GM18508 (cell line): ENCODE data around the gene MS4A8.
"Not testable (repeated sequence)": the region's sequence is repeated elsewhere in the genome, so short reads cannot be mapped to it uniquely, and the experiment has no call there.

Experiments used
- ATAC-seq: cut with Tn5 transposase; IDR thresholded peaks from one replicate; pipeline ENCODE4 v1.9.1; 2021; ENCODE audit warnings: moderate number of reproducible peaks; ENCODE audit not compliant: insufficient read depth, unreplicated experiment

MS4A8 gene, protein sequence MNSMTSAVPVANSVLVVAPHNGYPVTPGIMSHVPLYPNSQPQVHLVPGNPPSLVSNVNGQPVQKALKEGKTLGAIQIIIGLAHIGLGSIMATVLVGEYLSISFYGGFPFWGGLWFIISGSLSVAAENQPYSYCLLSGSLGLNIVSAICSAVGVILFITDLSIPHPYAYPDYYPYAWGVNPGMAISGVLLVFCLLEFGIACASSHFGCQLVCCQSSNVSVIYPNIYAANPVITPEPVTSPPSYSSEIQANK

DNA sequence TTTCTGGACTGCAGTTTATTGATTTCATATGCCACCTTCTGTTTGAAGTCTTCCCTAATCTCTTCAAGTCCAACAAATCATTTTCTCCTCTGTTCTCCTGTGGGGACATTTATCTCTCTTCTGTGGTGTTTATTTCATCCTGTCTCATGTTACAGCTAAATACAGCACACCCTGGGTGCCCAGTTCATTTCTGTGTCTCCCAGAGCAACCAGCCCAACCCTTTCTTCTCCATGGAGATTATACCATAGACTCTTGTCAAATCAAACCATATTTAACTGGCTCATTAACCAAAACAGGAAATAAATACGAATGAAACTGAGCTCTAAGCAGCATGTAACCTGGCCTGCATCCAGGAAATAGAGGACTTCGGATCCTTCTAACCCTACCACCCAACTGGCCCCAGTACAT, at the start of gene MS4A8:
MS4A8 (plus strand) TSS at position 329 of the 408 bp plus-strand sequence. CDS start 1,249 bp downstream, outside the sequence.
- ATAC-seq: no peak

DNA sequence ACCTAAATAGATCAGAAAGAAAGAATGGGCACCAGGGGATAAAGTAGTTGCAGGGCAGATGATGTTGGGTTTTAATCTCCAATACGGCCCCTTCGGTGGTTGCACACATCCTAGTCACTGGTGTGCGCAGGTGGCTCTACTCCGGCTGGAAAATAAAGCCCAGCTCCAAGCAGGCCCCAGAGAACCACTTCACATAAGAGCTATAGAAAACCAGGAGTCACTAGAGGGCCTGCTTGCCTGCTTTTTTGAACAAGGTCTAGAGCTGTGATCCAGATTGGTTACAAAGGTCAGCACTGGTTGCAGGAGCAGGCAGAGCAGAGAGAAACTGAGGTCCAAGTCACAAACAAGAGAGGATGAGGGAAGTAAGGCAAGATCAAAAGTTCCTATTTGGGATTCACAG, 41.5 kb upstream of the MS4A8 start:
- ATAC-seq: no peak

DNA sequence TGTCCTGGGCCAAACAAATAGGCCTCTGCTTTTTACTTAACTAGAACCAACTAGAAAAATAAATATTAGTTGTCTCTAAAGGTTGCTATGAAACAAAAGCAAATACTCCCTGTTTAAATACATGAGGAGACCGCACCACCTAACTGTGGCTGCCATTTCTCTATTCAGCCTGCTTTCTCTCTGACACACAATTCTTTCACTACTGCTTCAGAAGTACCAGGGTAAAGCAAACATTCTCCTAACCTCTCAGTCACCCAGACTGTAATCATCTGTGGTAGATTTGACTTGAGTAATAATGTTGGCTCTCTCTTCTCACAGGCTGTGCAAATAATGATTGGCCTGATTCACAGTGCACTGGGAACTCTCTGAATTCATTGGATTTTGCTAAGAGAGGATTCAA, 41.0 kb upstream of the MS4A8 start:
- no peak for ATAC-seq

DNA sequence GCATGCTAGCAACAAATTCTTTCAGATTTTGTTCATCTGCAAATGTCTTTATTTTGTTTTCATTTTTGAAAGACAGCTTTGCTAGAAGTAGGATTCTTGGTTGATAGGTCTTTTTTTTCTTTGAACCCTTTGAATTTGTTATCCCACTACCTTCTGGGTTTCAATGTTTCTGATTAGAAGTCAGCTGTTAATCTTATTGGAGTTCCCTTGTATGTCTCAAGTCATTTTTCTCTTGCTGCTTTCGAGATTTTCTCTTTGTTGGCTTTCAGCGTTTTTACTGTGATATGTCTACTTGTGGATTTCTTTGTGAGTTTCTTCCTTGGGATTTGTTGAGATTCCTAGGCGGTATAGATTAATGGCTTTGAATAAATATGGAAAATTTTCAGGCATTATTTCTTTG, 27.2 kb upstream of the MS4A8 start:
- ATAC-seq: no peak

DNA sequence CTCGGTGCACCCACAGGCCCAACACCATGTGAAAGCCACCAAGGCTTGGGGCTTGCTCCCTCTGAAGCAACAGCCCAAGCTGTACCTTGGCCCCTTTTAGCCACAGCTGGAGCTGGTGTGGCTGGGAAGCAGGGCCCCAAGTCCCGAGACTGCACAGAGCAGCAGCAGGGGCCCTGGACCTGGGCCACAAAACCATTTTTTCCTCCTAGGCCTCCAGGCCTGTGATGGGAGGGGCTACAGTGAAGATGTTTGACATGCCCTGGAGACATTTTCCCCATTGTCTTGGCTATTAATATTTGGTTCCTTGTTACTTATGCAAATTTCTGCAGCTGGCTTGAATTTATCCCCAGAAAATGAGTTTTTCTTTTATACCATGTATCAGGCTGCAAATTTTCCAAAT, 21.2 kb upstream of the MS4A8 start:
- not testable (repeated sequence) for ATAC-seq

DNA sequence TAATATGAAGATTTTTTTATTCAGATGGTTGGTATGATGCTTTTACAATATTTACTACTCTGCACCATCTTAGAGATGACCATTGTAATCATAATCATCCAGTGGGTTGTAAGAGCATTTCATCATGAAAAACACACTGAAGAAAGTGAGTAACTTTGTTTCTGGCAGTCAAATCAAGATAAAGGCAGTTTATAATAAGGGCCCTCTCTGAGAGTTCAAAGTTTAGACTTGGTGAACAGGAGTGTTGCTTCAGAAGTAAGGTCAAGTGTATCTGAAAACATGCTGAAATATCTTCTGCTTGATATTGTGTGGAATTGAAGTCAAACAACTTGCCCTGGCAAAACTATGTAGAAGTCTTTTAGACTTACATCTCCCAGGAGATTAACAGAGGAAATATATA, 19.5 kb upstream of the MS4A8 start:
- no peak for ATAC-seq

DNA sequence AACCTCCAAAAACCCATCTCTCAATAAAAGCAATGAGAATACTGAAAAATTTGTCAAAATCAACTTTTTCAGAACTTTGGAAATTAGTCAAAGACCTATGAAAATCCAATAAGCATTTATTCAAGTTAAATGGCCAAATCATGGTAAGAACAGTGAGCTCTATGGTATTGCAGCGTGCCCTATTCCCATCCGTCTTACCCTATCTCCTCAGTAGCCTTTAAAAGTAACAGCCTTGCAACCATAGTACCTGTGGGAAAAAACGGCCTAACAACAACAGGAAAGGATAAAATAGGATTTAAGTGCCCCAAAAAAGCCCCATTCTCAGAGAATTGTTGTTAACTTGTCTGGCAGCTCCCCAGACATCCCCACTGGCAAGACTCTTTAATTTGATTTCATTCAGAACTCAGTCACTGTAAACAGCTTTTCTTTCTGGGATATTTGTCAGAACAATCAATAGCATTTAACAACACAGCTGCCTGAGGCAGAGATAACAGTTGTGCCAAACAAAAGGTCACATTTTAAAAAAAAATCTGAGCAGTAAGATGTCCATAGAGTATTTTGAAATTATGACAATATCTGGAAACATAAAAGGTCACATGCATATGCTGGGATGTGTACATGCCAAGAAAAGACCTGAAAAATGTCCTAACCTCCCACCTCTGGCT, 18.8 kb upstream of the MS4A8 start:
- no peak for ATAC-seq

DNA sequence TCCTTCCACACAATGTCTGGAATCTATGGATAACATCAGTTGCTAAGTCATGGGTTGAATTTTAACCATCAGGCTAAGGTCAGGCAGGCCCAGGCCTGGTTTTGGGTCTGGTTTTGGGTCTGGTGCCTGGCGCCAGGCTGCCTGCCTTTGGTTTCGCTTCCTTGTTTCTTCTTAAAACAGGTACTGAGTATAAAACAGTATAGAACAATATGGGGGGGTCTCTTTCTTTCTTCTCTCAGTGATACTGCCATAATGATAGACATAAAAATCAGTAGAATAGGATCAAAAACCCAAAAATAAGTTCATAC, 14.9 kb upstream of the MS4A8 start:
- not testable (repeated sequence) for ATAC-seq

DNA sequence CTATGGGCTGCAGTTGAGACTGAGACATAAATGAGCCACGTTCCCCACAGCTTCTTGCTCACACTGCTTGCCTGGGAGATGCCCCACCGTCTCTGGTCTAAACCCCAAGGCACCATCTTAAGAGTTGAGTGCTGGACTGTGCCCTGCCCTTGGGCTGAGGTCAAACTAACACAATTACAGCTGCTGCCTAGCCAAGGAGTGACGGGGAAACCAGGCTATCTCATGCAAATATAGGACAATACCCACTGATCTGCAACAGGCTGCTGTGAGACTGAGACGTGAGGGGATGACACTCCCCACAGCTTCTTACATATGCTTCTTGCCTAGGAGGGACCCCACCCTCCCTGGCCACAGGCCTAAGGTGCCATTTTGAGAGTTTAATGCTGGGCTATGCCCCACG, 7.8 kb upstream of the MS4A8 start:
- no peak for ATAC-seq

DNA sequence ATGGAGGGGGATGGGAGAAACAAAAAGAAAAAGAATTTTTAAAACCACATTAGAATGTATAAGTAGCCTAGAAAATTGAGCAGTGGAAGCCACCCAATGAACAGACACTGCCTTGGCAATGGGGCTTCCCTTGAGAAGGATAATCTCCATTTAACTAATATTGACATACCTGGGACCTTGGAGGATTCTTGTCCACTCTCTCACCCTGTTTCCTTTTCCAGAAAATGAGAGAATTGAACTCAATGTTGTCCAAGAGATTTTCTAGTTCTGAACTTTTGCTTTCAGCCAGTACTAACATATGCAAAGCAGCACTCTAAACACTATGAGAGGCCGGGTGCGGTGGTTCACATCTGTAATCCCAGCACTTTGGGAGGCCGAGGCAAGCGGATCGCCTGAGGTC, 524 bp downstream of the MS4A8 start:
- ATAC-seq: no peak

DNA sequence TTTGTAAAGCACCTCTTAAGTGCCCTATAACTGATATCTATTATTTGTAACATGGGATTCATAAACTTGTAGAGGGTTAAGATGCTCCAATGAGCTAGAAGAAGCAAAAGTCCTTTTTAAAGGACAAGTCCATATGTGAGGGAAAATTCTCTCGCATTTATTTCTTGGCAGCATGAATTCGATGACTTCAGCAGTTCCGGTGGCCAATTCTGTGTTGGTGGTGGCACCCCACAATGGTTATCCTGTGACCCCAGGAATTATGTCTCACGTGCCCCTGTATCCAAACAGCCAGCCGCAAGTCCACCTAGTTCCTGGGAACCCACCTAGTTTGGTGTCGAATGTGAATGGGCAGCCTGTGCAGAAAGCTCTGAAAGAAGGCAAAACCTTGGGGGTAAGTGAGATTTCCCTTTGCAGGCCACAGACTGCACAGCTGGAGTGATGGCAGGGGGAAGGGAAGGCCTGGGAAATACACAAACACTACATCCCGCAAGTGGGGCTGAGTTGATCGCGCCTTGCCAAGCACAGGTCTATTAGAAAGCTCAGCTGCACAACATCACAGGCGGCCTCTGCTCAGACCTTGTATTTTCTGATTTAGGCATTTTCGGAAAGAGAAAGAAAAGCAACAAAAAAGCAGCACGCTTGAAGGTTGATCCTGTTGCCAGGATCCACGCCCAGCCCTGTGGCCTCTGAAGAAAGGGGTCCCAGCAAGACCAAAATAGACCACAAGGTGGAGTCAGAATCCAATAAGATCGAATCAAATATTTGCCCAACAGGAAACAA, 1.5 kb downstream of the MS4A8 start:
- no peak for ATAC-seq

DNA sequence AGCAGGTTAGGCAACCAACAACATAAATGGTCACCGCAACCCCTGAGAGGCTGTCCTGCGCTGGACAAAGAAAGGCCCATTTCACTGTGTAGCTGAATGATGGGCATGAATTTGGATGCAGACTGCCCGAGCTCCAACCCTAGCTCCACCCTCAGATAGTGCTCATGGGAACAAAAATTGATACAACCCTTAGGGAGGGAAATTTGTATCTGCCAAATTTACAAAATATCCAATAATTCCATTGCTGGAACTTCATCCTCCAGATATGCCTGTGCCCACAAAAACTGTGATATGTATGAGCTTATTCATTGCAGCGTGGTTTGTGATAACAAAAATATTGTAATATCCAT, 2.0 kb downstream of the MS4A8 start:
- no peak for ATAC-seq

DNA sequence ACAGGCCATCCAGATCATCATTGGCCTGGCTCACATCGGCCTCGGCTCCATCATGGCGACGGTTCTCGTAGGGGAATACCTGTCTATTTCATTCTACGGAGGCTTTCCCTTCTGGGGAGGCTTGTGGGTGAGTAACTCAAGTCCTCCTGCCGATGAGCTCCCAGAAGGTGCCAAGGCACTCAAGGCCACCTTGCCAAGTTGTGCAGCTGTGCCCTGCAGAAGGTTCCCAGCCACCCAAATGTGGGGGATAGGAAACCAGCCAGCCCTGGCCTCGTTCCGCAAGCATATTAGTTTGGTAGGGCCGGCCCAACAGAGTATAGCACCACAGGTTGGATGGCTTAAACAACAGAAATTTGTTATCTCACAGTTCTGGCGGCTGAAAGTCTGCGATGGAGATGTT, 4.0 kb downstream of the MS4A8 start:
- ATAC-seq: no peak

DNA sequence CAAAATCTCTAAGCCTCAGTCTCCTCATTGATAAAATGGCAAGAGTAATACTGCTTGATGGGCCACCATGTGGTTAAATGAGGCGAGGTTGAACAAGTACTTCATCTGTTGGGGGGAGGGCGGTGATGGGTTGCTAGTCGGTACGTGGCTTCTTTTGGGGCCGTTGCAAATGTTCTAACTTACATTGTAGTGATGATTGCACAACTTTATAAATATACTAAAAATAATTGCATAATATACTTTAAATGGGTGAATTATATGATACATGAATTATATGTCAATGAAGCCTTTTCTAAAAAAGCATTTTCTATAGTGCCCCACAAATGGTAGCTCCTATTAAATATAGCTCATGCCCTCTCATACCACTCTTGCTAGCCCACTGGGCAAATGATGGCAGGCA, 6.5 kb downstream of the MS4A8 start:
- ATAC-seq: no peak

DNA sequence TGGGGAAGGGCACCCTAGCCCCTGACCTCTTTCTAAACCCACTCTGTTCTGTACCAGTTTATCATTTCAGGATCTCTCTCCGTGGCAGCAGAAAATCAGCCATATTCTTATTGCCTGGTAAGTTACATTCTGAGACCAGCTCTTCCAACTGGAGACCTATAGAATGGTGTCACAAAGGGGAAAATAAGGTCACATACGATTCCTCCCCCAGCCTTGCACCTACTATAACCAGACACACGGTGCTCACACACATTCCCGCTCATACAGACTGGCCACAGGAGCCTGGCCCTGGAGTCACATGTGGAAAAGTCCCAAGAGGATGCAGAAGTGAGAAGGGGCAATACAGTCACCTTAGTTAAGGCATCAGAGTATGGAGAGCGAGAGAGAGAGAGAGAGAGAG, 7.5 kb downstream of the MS4A8 start:
- ATAC-seq: no peak

DNA sequence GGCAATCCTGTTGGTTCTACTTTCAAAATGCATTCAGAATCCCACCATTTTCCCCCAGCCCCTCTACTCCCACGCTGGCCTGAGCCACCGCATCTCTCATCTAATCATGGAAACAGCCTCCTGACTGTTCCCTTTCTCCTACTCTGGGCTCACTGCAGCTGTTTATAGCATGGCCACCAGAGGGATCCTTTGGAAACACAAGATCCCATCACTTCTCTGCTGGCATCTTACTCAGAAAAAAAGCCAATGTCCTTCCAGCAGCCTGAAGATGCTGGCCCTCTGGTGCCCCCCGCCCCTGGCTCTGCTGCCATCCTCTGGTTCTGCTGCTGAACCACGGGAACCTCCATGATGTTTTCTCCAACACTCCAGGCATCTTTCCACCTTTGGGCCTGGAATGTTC, 11.1 kb downstream of the MS4A8 start:
- ATAC-seq: no peak

DNA sequence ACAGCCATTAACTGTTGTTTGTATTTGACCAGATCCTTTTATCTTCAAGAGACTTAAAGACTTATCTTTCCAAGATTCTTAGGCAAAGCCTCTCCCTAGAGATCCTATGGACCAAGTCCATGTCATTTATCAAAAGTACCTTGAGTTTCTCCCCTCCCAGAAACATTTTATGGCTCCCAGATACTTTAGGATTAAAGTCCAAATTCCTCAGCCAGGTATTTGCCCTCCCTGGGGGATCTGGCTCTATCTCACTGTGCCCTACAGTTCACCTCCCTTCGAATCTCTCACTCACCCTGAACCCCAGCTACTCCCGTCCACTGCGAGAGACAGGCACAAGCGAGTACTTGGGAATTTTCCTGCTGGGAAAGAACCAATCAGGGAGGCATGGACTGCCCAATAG, 11.9 kb downstream of the MS4A8 start:
- ATAC-seq: no peak

DNA sequence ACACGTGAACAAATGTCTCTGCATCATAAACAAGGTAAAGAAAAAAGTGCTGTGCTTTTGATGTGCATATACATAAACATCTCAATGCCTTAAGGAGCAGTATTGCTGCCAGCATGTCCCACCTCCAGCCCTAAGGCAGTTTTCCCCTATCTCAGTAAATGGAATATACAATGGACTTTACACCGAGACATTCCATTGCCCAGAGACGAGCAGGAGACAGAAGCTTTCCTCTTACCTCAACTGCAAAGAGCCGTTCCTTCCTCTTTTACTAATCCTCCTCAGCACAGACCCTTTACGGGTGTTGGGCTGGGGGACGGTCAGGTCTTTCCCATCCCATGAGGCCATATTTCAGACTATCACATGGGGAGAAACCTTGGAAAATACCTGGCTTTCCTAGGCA, 14.0 kb downstream of the MS4A8 start:
- not testable (repeated sequence) for ATAC-seq

DNA sequence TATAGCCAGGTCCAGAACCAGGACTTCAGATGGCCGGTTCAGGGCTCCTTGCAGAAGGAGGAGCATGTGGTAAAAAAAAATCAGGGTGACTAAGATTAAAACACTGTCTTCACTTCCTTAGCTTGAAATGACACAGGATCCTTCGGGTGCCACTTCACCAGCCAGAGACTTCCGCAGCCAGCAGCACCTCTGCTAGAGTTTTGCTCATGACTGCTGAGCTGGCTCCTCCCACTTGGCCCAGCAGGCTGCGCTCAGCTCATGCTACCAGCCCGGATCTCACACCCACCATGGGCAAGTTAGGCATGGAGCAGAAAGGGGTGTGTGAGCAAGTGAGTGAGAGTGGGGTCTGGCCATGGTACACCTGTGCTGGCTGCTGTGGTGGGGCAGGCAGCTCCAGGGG, 18.5 kb downstream of the MS4A8 start:
- no peak for ATAC-seq

DNA sequence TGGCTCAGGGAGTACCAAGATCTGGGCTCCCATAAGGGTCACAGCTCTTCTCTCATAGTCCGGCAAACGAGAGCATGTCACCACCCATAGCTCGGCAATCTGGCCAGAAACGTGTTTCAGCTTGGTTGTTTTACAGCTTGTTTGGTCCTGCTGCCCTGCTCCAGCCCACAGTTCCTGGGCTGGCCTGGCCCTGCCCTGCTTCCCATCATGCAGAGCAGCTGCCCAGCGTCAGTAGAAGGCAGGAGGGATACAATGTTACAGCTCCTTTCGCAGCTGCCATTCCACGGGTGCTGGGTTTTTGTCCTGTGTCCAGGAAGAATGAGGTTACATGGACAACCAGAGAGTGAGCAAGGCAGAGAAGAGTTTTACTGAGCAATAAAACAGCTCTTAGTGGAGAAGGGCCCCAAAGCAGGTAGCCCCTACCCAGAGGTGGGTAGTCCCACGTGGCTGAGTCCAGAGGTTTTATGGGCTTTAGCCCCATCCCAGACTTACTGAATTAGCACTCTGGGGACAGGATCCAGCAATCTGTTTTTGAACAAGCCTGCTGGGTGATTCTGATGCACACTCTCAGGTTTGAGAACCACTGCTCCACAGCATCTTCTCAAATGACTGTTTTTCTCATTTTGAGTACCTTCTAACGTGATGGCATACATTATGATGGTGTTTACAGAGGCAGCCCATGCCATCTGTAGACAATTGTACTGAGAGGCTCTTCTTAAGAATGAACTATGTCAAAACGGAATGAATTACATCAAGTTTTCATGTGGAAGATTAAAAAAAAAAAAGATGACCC, 19.3 kb downstream of the MS4A8 start:
- ATAC-seq: no peak

DNA sequence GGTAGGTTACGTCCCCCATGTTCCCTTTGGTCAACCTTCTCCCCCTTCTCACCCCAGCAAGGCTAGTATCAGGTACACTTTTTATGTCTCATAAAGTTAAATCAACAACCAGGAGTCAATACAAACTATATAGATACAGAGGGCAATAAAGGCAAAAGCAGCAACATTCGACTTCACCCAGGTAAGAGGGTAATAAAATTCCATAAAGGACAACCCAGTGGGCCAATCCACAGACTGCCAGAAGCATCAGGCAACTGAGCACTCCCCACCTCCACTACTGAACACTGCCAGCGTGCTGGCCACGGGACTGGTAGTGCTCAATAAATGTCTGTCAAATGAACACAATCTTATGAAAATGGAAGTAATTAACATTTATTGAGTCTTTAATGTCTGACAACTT, 20.0 kb downstream of the MS4A8 start:
- ATAC-seq: no peak
